Mucosa of descending colon (tissue), 3 donors: Measurements from ENCODE around the gene ETNK1. TPM values are rescaled to one million over a fixed set of nuclear protein-coding genes. Genes with fewer than 3 reads are reported as not detected.

ENCODE experiments used
- ATAC-seq: fragments of 200-7000 bp; cut with Tn5 transposase; one replicate; pipeline ENCODE4 v1.9.1; 2020; ENCODE audit warnings: mild to moderate bottlenecking, moderate library complexity
- DNase-seq, 3 donors: peaks; one replicate each; pipeline ENCODE4 v3.0.0-alpha.2; 2020
- H3K36me3 ChIP-seq: fragments of 200-600 bp; one replicate; pipeline ENCODE4 v1.8.0; 2021; ENCODE audit warnings: low read depth, mild to moderate bottlenecking
- H3K4me1 ChIP-seq: fragments of 200-600 bp; one replicate; pipeline ENCODE4 v1.8.0; 2021; ENCODE audit warnings: low read depth, mild to moderate bottlenecking
- H3K4me3 ChIP-seq: fragments of 200-600 bp; one replicate; pipeline ENCODE4 v1.8.0; 2021; ENCODE audit warnings: mild to moderate bottlenecking
- H3K9me3 ChIP-seq: fragments of 200-600 bp; one replicate; pipeline ENCODE4 v1.8.0; 2021; ENCODE audit warnings: mild to moderate bottlenecking
- CTCF ChIP-seq: fragments of 200-600 bp; IDR thresholded peaks from one replicate; pipeline ENCODE4 v1.8.0; 2022; ENCODE audit warnings: antibody characterized with exemption, mild to moderate bottlenecking
- intact Hi-C, 2 donors: fragments of 100-400 bp; cut with DNase I in 1 of 2; cut with micrococcal nuclease in 1 of 2; formaldehyde crosslinking; loops; one replicate each; pipeline versions ENCODE4 v1.11.0 to v1.11.1; 2022; cut with DNase I, micrococcal nuclease
- long read RNA-seq, 2 donors: library from polyadenylated mRNA; unstranded; transcript quantifications; one replicate each; pipeline ENCODE4 v2.0.0, GENCODE V29; 2019 to 2021
- total RNA-seq, 3 donors: library from RNA; stranded (reverse); fragmentation: NEBNext Ultra II Directional in 2 of 3; extraction: Animal tissue kit (Norgen Biotek cat#: 25700) in 2 of 3; gene quantifications; one replicate each; pipeline versions ENCODE4 v1.2.1 to v1.2.4, GENCODE V29; 2021 to 2023
- donor health status: DM: no; HTN: no; CAD: no; lungs with moderate emphysema.
- donor health status: DM: no; HTN: no; CAD: no.
- donor health status: DM: no; HTN: yes; CAD: no.

The ETNK1 gene, protein sequence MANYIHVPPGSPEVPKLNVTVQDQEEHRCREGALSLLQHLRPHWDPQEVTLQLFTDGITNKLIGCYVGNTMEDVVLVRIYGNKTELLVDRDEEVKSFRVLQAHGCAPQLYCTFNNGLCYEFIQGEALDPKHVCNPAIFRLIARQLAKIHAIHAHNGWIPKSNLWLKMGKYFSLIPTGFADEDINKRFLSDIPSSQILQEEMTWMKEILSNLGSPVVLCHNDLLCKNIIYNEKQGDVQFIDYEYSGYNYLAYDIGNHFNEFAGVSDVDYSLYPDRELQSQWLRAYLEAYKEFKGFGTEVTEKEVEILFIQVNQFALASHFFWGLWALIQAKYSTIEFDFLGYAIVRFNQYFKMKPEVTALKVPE
- total RNA-seq: 100 to 1,000 TPM in 2 of 3 donors, 10 to 100 TPM in 1; 81.3 to 166 (median 115) TPM
- long read RNA-seq, donor 1, full-length matches to known transcripts: 13 of 20 reads
- long read RNA-seq, donor 1, partial matches to known transcripts: 1 of 20 reads
- long read RNA-seq, donor 1, other reads (novel, unspliced or antisense): 6 of 20 reads
- long read RNA-seq, donor 2, full-length matches to known transcripts: 29 of 46 reads
- long read RNA-seq, donor 2, partial matches to known transcripts: 3 of 46 reads
- long read RNA-seq, donor 2, other reads (novel, unspliced or antisense): 14 of 46 reads

GRCh38 chr12:22624870-22625761 is at the start of gene ETNK1:
TSS of gene ETNK1 (plus strand) at chr12:22625171. CDS start at chr12:22625431, 260 bp downstream.
- TF ChIP-seq CTCF: no peak
- DNase-seq (peak; percentile 96 to 98 (median 97)), ATAC-seq (peak; percentile 99)
- H3K4me1 ChIP-seq: peaks cover 21% of the 10 kb centered on the region
- peak within 1 kb of the TSS; percentile 79 for H3K4me3 ChIP-seq
- no peaks in the 10 kb centered on the region for H3K9me3 ChIP-seq
- intact Hi-C loops: loop anchor here (5.0 to 10.0 kb wide), 2 partner anchors 80 to 83 kb away; partner anchors contain the start of gene C2CD5 (in 2 of the 2)
- peaks cover 3% of the 10 kb centered on the region for H3K36me3 ChIP-seq

DNA sequence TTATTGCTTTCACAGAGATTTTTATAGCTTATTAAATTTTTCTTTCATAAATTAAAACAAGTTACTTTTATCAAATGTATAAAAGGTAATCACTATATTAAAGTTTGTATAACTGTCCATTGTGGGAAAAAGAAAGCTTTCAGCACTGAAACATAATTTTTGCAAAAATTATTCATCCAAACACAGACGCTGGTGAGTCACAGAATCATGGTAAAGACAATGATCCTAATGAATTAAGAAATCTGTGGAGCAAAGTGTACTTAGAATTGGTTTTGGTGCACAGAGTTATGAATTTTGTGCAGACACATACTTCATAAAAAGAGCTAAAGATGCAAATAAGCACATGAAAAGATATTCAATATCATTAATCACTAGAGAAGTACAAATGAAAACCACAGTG is 48.9 kb upstream of the ETNK1 start:
- intact Hi-C loops: no loop called here
- no peaks in the 10 kb centered on the region for H3K9me3 ChIP-seq
- DNase-seq (no peak), ATAC-seq (no peak)
- no peak overlapping the region for H3K4me3 ChIP-seq
- no peak for TF ChIP-seq CTCF
- H3K36me3 ChIP-seq: no peaks in the 10 kb centered on the region
- no peaks in the 10 kb centered on the region for H3K4me1 ChIP-seq

- DNase-seq (peak in 2 of 3 donors; percentile 51 to 56), ATAC-seq (peak; percentile 85)
- Histone ChIP-seq H3K4me1 (no peaks in the 10 kb centered on the region), H3K9me3 (no peaks in the 10 kb centered on the region), H3K4me3 (no peak overlapping the region), H3K36me3 (no peaks in the 10 kb centered on the region)
- intact Hi-C loops: no loop called here
- TF ChIP-seq CTCF: no peak
Observed at GRCh38 chr12:22576473-22576872, 48.5 kb upstream of the ETNK1 start.

DNA sequence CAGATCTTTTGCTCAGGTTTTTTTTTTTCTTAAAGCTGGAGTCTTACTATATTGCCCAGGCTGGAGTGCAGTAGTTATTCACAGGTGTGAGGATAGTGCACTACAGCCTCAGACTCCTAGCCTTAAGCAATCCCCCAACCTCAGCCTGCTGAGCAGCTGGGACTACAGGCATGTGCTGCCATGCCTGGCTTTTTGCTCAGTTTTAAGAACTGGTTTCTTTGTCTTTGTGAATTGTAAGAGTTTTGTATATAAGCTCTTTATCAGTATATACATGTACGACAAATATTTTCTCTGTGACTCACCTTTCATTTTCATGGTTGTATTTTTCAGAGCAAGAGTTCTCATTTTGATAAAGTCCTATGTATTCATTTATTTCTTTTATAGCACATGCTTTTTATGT is 47.3 kb upstream of the ETNK1 start:
- ATAC-seq (peak; percentile 25), DNase-seq (no peak)
- intact Hi-C loops: no loop called here
- Histone ChIP-seq H3K4me1 (no peaks in the 10 kb centered on the region), H3K4me3 (no peak overlapping the region), H3K36me3 (no peaks in the 10 kb centered on the region), H3K9me3 (no peaks in the 10 kb centered on the region)
- TF ChIP-seq CTCF: no peak

- Histone ChIP-seq H3K4me3 (no peak overlapping the region), H3K36me3 (no peaks in the 10 kb centered on the region), H3K9me3 (no peaks in the 10 kb centered on the region), H3K4me1 (no peaks in the 10 kb centered on the region)
- no peak for TF ChIP-seq CTCF
- no peak for DNase-seq
- intact Hi-C loops: no loop called here
- ATAC-seq: no peak
Observed at GRCh38 chr12:22578328-22578727, 46.6 kb upstream of the ETNK1 start.
